Astrocyte (in vitro differentiated cells and primary cell): ENCODE results near the gene SLC6A2. TPM values are rescaled to one million over a fixed set of nuclear protein-coding genes. Genes with fewer than 3 reads are reported as not detected.

Experiments
- DNase-seq: peaks from one replicate; pipeline ENCODE4 v3.0.0-alpha.2; 2010; ENCODE audit warnings: low read depth
- FAIRE-seq: peaks from 2 replicates; lab custom pipeline; 2011; peaks lifted over from hg19 to GRCh38; lab: Jason Lieb, UNC
- H2AFZ ChIP-seq: 2 replicates; pipeline ENCODE4 v1.6.0; 2012; ENCODE audit warnings: low read depth, low read length, inconsistent platforms
- H3K27ac ChIP-seq: 2 replicates; pipeline ENCODE4 v1.5.1; 2011; ENCODE audit warnings: low read depth, low read length, inconsistent platforms
- H3K27me3 ChIP-seq: 2 replicates; pipeline ENCODE4 v1.6.0; 2011; ENCODE audit warnings: low read length, inconsistent platforms; ENCODE audit not compliant: insufficient read depth
- H3K36me3 ChIP-seq: 2 replicates; pipeline ENCODE4 v1.5.1; 2011; ENCODE audit warnings: low read length, inconsistent platforms; ENCODE audit not compliant: insufficient read depth
- H3K4me1 ChIP-seq: 2 replicates; pipeline ENCODE4 v1.5.1; 2011; ENCODE audit warnings: low read length, inconsistent platforms; ENCODE audit not compliant: insufficient read depth
- H3K4me2 ChIP-seq: 2 replicates; pipeline ENCODE4 v1.6.0; 2012; ENCODE audit warnings: low read length, inconsistent platforms
- H3K4me3 ChIP-seq: 2 replicates; pipeline ENCODE4 v1.5.1; 2011; ENCODE audit warnings: low read depth, mild to moderate bottlenecking, low read length, inconsistent platforms; ENCODE audit not compliant: insufficient read depth
- H3K79me2 ChIP-seq: 2 replicates; pipeline ENCODE4 v1.6.0; 2012; ENCODE audit warnings: mild to moderate bottlenecking, low read length, inconsistent platforms; ENCODE audit not compliant: insufficient read depth
- H3K9ac ChIP-seq: 2 replicates; pipeline ENCODE4 v1.6.0; 2012; ENCODE audit warnings: mild to moderate bottlenecking, low read length, inconsistent platforms
- H3K9me3 ChIP-seq: 2 replicates; pipeline ENCODE4 v1.5.1; 2012; ENCODE audit warnings: low read depth, mild to moderate bottlenecking, low read length, inconsistent platforms; ENCODE audit not compliant: insufficient read depth
- H4K20me1 ChIP-seq: 2 replicates; pipeline ENCODE4 v1.6.0; 2012; ENCODE audit warnings: low read length, inconsistent platforms; ENCODE audit not compliant: insufficient read depth
- H3K27ac Mint-ChIP-seq: one replicate; pipeline ENCODE4 v1.8.0; 2021; ENCODE audit warnings: mild to moderate bottlenecking, mixed read lengths; ENCODE audit not compliant: unreplicated experiment
- H3K27me3 Mint-ChIP-seq: one replicate; pipeline ENCODE4 v1.8.0; 2021; ENCODE audit warnings: low read depth, mixed read lengths; ENCODE audit not compliant: unreplicated experiment
- H3K36me3 Mint-ChIP-seq: one replicate; pipeline ENCODE4 v1.8.0; 2021; ENCODE audit warnings: low read depth, mixed read lengths; ENCODE audit not compliant: unreplicated experiment
- H3K4me1 Mint-ChIP-seq: one replicate; pipeline ENCODE4 v1.8.0; 2021; ENCODE audit warnings: low read depth, mixed read lengths; ENCODE audit not compliant: unreplicated experiment
- H3K4me3 Mint-ChIP-seq: one replicate; pipeline ENCODE4 v1.8.0; 2021; ENCODE audit warnings: mild to moderate bottlenecking, moderate library complexity, mixed read lengths; ENCODE audit not compliant: unreplicated experiment
- H3K9me3 Mint-ChIP-seq: one replicate; pipeline ENCODE4 v1.8.0; 2021; ENCODE audit warnings: mild to moderate bottlenecking, mixed read lengths; ENCODE audit not compliant: unreplicated experiment
- EZH2 ChIP-seq: IDR thresholded peaks from 2 replicates; pipeline ENCODE4 v1.6.1; 2012; ENCODE audit warnings: mild to moderate bottlenecking, low read length, inconsistent platforms; ENCODE audit not compliant: insufficient read depth
- total RNA-seq: library from RNA; stranded (reverse); gene quantifications from 2 replicates; pipeline ENCODE4 v1.2.1, GENCODE V29; 2021
- TF ChIP-seq, protein P1 (sequence below): IDR thresholded peaks from 2 replicates; pipeline ENCODE4 v1.5.1; 2011; ENCODE audit warnings: low read depth, mild to moderate bottlenecking, inconsistent platforms, low read length, moderate library complexity; ENCODE audit not compliant: insufficient read depth

Gene SLC6A2
- total RNA-seq, 1 donor from 2014 or later: not detected

GRCh38 chr16:55664786-55665407, 9.1 kb downstream of the SLC6A2 start:
- Histone ChIP-seq H3K4me2 (no peak overlapping the region), H3K4me3 (no peak overlapping the region), H3K79me2 (no peaks in the 10 kb centered on the region), H2AFZ (no peak overlapping the region), H4K20me1 (no peaks in the 10 kb centered on the region), H3K9ac (no peak overlapping the region), H3K4me1 (no peaks in the 10 kb centered on the region), H3K36me3 (no peaks in the 10 kb centered on the region), H3K9me3 (no peaks in the 10 kb centered on the region), H3K27ac (no peak overlapping the region), H3K27me3 (peaks cover 3% of the 10 kb centered on the region)
- Mint-ChIP-seq H3K27ac (no peak overlapping the region), H3K4me1 (peaks cover 15% of the 10 kb centered on the region), H3K27me3 (peaks cover 51% of the 10 kb centered on the region), H3K9me3 (peaks cover 4% of the 10 kb centered on the region), H3K36me3 (no peaks in the 10 kb centered on the region), H3K4me3 (no peak overlapping the region)
- no peak for DNase-seq
- FAIRE-seq: no peak
- TF ChIP-seq, protein P1, sequence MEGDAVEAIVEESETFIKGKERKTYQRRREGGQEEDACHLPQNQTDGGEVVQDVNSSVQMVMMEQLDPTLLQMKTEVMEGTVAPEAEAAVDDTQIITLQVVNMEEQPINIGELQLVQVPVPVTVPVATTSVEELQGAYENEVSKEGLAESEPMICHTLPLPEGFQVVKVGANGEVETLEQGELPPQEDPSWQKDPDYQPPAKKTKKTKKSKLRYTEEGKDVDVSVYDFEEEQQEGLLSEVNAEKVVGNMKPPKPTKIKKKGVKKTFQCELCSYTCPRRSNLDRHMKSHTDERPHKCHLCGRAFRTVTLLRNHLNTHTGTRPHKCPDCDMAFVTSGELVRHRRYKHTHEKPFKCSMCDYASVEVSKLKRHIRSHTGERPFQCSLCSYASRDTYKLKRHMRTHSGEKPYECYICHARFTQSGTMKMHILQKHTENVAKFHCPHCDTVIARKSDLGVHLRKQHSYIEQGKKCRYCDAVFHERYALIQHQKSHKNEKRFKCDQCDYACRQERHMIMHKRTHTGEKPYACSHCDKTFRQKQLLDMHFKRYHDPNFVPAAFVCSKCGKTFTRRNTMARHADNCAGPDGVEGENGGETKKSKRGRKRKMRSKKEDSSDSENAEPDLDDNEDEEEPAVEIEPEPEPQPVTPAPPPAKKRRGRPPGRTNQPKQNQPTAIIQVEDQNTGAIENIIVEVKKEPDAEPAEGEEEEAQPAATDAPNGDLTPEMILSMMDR: no peak
- no peak for TF ChIP-seq EZH2

DNA sequence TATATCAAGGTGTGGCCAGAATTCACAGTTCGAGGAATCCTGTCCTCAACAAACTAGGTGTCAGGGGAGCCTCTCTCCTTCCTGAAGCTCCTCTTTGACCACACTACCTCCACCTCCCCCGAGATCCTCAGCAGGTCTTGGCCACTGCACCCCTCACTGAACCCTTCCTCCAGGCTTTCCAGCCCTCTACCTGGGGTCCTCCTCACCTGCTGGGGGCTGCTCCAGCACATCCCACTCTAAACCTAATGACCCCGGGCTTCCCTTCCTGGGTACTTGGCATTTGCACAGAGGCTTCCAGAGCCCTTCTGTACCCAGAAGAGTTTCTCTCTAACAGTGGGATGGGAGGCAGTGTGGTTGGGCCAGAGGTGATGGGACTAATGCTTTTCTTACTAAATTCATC, 9.7 kb downstream of the SLC6A2 start:
- Histone ChIP-seq H3K36me3 (no peaks in the 10 kb centered on the region), H4K20me1 (no peaks in the 10 kb centered on the region), H3K4me2 (no peak overlapping the region), H3K9ac (no peak overlapping the region), H2AFZ (no peak overlapping the region), H3K4me1 (no peaks in the 10 kb centered on the region), H3K9me3 (no peaks in the 10 kb centered on the region), H3K79me2 (no peaks in the 10 kb centered on the region), H3K27me3 (no peaks in the 10 kb centered on the region), H3K27ac (no peak overlapping the region), H3K4me3 (no peak overlapping the region)
- Mint-ChIP-seq H3K4me1 (peaks cover 15% of the 10 kb centered on the region), H3K4me3 (no peak overlapping the region), H3K9me3 (peaks cover 4% of the 10 kb centered on the region), H3K36me3 (no peaks in the 10 kb centered on the region), H3K27ac (no peak overlapping the region), H3K27me3 (peaks cover 50% of the 10 kb centered on the region)
- FAIRE-seq (no peak), DNase-seq (no peak)
- TF ChIP-seq, protein P1: no peak
- no peak for TF ChIP-seq EZH2

DNA sequence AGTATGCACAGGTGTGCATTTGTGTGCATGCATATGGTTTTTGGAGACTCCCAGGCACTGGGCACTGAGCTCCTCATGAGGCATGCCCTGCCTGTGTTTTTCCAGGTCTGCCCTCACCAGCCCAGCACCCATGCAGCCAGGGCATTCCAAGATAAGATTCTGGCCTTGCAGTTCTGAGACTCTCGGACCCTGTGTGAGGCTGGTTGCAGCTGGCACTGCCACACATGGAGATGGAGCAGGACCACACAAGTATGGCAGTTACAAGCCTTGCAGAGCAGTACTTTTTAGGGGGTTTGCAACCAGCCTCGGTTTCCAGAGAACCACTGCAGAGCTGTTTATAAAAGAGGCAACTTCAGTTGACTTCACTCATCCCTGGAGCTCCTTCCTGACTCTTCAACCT, 10.2 kb downstream of the SLC6A2 start:
- no peaks in the 10 kb centered on the region for H3K79me2 ChIP-seq
- H3K9me3 Mint-ChIP-seq: peaks cover 4% of the 10 kb centered on the region
- no peaks in the 10 kb centered on the region for H3K27me3 ChIP-seq
- H3K27ac Mint-ChIP-seq: no peak overlapping the region
- H3K4me1 ChIP-seq: no peaks in the 10 kb centered on the region
- no peaks in the 10 kb centered on the region for H3K9me3 ChIP-seq
- no peak overlapping the region for H3K4me3 ChIP-seq
- H3K4me1 Mint-ChIP-seq: peaks cover 15% of the 10 kb centered on the region
- no peak overlapping the region for H3K4me3 Mint-ChIP-seq
- no peak overlapping the region for H2AFZ ChIP-seq
- no peak for FAIRE-seq
- H3K27ac ChIP-seq: no peak overlapping the region
- no peak for DNase-seq
- TF ChIP-seq EZH2: no peak
- TF ChIP-seq, protein P1: no peak
- H3K27me3 Mint-ChIP-seq: peaks cover 45% of the 10 kb centered on the region
- H3K36me3 ChIP-seq: no peaks in the 10 kb centered on the region
- H4K20me1 ChIP-seq: no peaks in the 10 kb centered on the region
- H3K36me3 Mint-ChIP-seq: no peaks in the 10 kb centered on the region
- H3K4me2 ChIP-seq: no peak overlapping the region
- H3K9ac ChIP-seq: no peak overlapping the region
